ENCODE results near the gene REPIN1.

DNA sequence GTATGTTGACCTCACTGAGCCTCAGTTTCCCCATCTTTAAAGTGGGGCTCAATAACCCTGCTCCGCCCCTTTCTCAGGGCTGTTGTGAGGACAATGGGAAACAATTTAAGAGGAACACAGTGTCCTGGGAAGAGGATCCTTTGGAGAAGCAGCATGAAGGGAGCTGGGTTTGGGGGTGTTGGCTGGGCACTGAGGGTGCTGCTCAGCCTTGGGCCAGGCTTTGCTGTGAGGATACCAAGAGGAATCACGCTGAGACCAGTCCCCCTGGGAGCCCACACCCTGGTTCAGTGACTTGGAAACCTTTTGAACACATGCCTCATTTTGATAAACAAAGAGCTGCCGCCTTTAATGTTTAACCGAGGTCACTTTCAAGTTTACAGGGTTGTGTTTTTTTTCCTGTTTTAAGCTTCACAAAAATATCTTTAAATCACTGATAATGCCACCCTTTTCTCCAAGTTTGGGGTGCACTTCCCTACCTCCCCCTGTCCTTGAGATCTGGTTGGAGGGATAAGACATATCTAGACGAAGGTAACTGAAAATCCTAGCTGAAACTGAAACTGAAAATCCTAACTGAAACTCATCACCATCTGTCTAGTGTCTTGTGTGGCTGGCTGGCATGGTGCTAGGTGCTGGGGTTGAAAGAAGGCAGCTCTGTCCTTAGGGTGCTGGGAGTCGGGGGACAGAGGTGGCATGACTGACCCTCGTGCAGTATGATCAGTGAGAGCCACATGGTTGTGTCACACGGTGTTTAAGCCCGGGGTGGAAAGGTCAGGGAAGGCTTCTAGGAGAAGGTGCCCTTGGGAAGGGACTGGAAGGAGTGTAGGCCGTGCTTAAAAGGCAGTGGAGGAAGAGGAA is 38.2 kb downstream of the REPIN1 start:
- TF ChIP-seq, protein P1, sequence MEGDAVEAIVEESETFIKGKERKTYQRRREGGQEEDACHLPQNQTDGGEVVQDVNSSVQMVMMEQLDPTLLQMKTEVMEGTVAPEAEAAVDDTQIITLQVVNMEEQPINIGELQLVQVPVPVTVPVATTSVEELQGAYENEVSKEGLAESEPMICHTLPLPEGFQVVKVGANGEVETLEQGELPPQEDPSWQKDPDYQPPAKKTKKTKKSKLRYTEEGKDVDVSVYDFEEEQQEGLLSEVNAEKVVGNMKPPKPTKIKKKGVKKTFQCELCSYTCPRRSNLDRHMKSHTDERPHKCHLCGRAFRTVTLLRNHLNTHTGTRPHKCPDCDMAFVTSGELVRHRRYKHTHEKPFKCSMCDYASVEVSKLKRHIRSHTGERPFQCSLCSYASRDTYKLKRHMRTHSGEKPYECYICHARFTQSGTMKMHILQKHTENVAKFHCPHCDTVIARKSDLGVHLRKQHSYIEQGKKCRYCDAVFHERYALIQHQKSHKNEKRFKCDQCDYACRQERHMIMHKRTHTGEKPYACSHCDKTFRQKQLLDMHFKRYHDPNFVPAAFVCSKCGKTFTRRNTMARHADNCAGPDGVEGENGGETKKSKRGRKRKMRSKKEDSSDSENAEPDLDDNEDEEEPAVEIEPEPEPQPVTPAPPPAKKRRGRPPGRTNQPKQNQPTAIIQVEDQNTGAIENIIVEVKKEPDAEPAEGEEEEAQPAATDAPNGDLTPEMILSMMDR (conservative IDR thresholded peaks at IDR 0.05; ENCODE audit: low read depth, low read length) = no peak
- no peak for TF ChIP-seq EZH2 (IDR thresholded peaks at IDR 0.05; ENCODE audit: borderline replicate concordance, low read depth, low read length, poor library complexity, severe bottlenecking)

All from A673 (cell line).